ENCODE results near the gene CACNA2D1. TPM values are rescaled to one million over a fixed set of nuclear protein-coding genes. Genes with fewer than 3 reads are reported as not detected.

Gene CACNA2D1
- total and polyA plus RNA-seq, 9 of the 15 experiments (the other 6 are each of a cell fraction or from before 2014, with no cell fraction given), result 0.49 TPM; not detected in 8

GRCh38 chr7:82390936-82391335 is 52.6 kb downstream of the CACNA2D1 start:
- Histone ChIP-seq H2AFZ (ENCODE audit: low read depth, low read length) (no peak overlapping the region), H3K4me3 (no peak overlapping the region), H3K79me2 (ENCODE audit: control insufficient read depth, insufficient read depth, low read length) (no peaks in the 10 kb centered on the region), H4K20me1 (replicated peaks; ENCODE audit: control insufficient read depth, insufficient read depth, low read length) (no peaks in the 10 kb centered on the region), H3K9me3 (replicated peaks; ENCODE audit: control insufficient read depth, insufficient read depth, low read depth, low read length) (no peaks in the 10 kb centered on the region), H3K4me2 (ENCODE audit: insufficient read depth, low read length) (no peak overlapping the region), H3K27me3 (ENCODE audit: control insufficient read depth in 2 of 2, insufficient read depth in 2 of 2, low read length in 2 of 2) (no peaks in the 10 kb centered on the region), H3K9ac (ENCODE audit: insufficient read depth in 1 of 2, low read depth in 2 of 2, low read length in 2 of 2) (no peak overlapping the region), H3K27ac (ENCODE audit: extremely low read depth, low read depth, low read length) (no peak overlapping the region), H3K4me1 (replicated peaks in 1 of 2; ENCODE audit: control insufficient read depth in 2 of 2, insufficient read depth in 2 of 2, low read length in 2 of 2) (no peaks in the 10 kb centered on the region), H3K9me1 (ENCODE audit: control insufficient read depth, insufficient read depth, low read length) (no peaks in the 10 kb centered on the region), H3K36me3 (ENCODE audit: control insufficient read depth, insufficient read depth, low read length) (no peaks in the 10 kb centered on the region)
- POLR2A ChIA-PET, result no interaction called here
- CTCF ChIA-PET (ENCODE audit: low intra/inter-chr PET ratio), result no interaction called here
- intact Hi-C loops (cut with micrococcal nuclease) (no loop called here), in situ Hi-C loops (cut with MboI) (no loop called here)
- ATAC-seq, result no peak
- no peak for DNase-seq (ENCODE audit: extremely low read depth in 1 of 4, low spot score in 3 of 4)
- no TSS peak for BruUV-seq (replicated peaks)
- FAIRE-seq, result no peak
- TF ChIP-seq ZEB2 (IDR thresholded peaks at IDR 0.05) (no peak), THRB (CRISPR knock-in tag; conservative IDR thresholded peaks at IDR 0.05) (no peak), TAF1 (IDR thresholded peaks at IDR 0.05; ENCODE audit: control insufficient read depth, extremely low read depth, insufficient read depth, low read length, severe bottlenecking) (no peak), ZNF445 (CRISPR knock-in tag; IDR thresholded peaks at IDR 0.05; ENCODE audit: low read depth) (no peak), HNRNPUL1 (IDR thresholded peaks at IDR 0.05; ENCODE audit: low read length) (no peak)

- CTCF ChIA-PET (ENCODE audit: low intra/inter-chr PET ratio), result interaction anchor here (0.5 kb wide), 1 partner anchor 64 kb away, joined by 3 read pairs; no protein-coding TSS in a partner anchor
- H3K4me3 ChIP-seq, result no peak overlapping the region
- POLR2A ChIA-PET, result interaction anchor here (0.7 kb wide), 1 partner anchor 61 kb away, joined by 3 read pairs; no protein-coding TSS in a partner anchor
- no peaks in the 10 kb centered on the region for H3K9me3 ChIP-seq (replicated peaks; ENCODE audit: control insufficient read depth, insufficient read depth, low read depth, low read length)
- 0% methylated on average over 3 of the region's 3 CpGs for WGBS (ENCODE audit: insufficient coverage, low coverage, missing lambda C conversion rate)
- no peaks in the 10 kb centered on the region for H4K20me1 ChIP-seq (replicated peaks; ENCODE audit: control insufficient read depth, insufficient read depth, low read length)
- no TSS peak for BruUV-seq (replicated peaks)
- H3K4me1 ChIP-seq (replicated peaks in 1 of 2; ENCODE audit: control insufficient read depth in 2 of 2, insufficient read depth in 2 of 2, low read length in 2 of 2), result no peaks in the 10 kb centered on the region
- no peaks in the 10 kb centered on the region for H3K36me3 ChIP-seq (ENCODE audit: control insufficient read depth, insufficient read depth, low read length)
- no peaks in the 10 kb centered on the region for H3K79me2 ChIP-seq (ENCODE audit: control insufficient read depth, insufficient read depth, low read length)
- no peak overlapping the region for H3K4me2 ChIP-seq (ENCODE audit: insufficient read depth, low read length)
- DNase-seq (ENCODE audit: extremely low read depth in 1 of 4, low spot score in 3 of 4), result no peak
- no peaks in the 10 kb centered on the region for H3K27me3 ChIP-seq (ENCODE audit: control insufficient read depth in 2 of 2, insufficient read depth in 2 of 2, low read length in 2 of 2)
- no peak overlapping the region for H2AFZ ChIP-seq (ENCODE audit: low read depth, low read length)
- H3K9ac ChIP-seq (ENCODE audit: insufficient read depth in 1 of 2, low read depth in 2 of 2, low read length in 2 of 2), result no peak overlapping the region
- H3K27ac ChIP-seq (ENCODE audit: extremely low read depth, low read depth, low read length), result no peak overlapping the region
- ATAC-seq, result no peak
- in situ Hi-C loops (cut with MboI) (no loop called here), intact Hi-C loops (cut with micrococcal nuclease) (no loop called here)
- H3K9me1 ChIP-seq (ENCODE audit: control insufficient read depth, insufficient read depth, low read length), result no peaks in the 10 kb centered on the region
- FAIRE-seq, result no peak
- TF ChIP-seq ZBTB34 (CRISPR knock-in tag; IDR thresholded peaks at IDR 0.05) (no peak), EWSR1 (IDR thresholded peaks at IDR 0.05; ENCODE audit: borderline replicate concordance, low read depth, partially characterized antibody) (no peak), MCM2 (IDR thresholded peaks at IDR 0.05; ENCODE audit: low read depth) (no peak), ZNF766 (CRISPR knock-in tag; conservative IDR thresholded peaks at IDR 0.05) (no peak), ESRRB (CRISPR knock-in tag; IDR thresholded peaks at IDR 0.05; ENCODE audit: borderline replicate concordance) (no peak), GTF2E2 (tag; IDR thresholded peaks at IDR 0.05) (no peak)
Observed at GRCh38 chr7:82389876-82390275, 53.7 kb downstream of the CACNA2D1 start.

Measured in K562 (cell line).